B cell (primary cell): ENCODE results near the gene CSAG2.
"Not testable (repeated sequence)": the region's sequence is repeated elsewhere in the genome, so short reads cannot be mapped to it uniquely, and the experiment has no call there.

ENCODE experiments used
- EZH2 ChIP-seq: IDR thresholded peaks from 2 replicates; pipeline ENCODE4 v1.6.1; 2012; ENCODE audit warnings: borderline replicate concordance, low read depth, mild to moderate bottlenecking, moderate library complexity, low read length; ENCODE audit not compliant: insufficient read depth, poor library complexity, severe bottlenecking
- TF ChIP-seq, protein P1 (sequence below): fragments of 200-600 bp; IDR thresholded peaks from one replicate; pipeline ENCODE4 v1.8.0; 2022; ENCODE audit warnings: antibody characterized with exemption, mild to moderate bottlenecking

DNA sequence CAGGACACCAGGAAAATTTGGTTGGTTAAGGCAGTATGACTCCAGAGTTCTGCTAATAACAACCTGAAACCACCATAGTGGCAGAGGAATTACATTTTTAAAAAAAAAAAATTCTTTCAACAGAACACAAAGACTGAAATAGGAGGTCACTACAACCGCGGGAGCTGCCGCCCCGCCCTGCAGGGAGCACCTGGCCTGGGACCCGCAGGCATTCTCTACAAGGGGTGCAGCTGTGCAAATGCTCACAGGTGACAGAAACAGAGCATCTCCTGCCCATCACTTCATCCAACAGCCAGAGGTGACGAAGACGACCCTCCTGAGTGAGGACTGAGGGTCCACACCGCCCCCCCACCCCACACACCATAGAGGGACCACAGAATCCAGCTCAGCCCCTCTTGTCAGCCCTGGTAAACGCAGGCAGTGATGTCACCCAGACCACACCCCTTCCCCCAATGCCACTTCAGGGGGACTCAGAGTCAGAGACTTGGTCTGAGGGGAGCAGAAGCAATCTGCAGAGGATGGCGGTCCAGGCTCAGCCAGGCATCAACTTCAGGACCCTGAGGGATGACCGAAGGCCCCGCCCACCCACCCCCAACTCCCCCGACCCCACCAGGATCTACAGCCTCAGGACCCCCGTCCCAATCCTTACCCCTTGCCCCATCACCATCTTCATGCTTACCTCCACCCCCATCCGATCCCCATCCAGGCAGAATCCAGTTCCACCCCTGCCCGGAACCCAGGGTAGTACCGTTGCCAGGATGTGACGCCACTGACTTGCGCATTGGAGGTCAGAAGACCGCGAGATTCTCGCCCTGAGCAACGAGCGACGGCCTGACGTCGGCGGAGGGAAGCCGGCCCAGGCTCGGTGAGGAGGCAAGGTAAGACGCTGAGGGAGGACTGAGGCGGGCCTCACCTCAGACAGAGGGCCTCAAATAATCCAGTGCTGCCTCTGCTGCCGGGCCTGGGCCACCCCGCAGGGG lies 10.8 kb downstream of the CSAG2 start, which contains the start of gene MAGEA3:
- not testable (repeated sequence) for TF ChIP-seq EZH2
- TF ChIP-seq, protein P1, sequence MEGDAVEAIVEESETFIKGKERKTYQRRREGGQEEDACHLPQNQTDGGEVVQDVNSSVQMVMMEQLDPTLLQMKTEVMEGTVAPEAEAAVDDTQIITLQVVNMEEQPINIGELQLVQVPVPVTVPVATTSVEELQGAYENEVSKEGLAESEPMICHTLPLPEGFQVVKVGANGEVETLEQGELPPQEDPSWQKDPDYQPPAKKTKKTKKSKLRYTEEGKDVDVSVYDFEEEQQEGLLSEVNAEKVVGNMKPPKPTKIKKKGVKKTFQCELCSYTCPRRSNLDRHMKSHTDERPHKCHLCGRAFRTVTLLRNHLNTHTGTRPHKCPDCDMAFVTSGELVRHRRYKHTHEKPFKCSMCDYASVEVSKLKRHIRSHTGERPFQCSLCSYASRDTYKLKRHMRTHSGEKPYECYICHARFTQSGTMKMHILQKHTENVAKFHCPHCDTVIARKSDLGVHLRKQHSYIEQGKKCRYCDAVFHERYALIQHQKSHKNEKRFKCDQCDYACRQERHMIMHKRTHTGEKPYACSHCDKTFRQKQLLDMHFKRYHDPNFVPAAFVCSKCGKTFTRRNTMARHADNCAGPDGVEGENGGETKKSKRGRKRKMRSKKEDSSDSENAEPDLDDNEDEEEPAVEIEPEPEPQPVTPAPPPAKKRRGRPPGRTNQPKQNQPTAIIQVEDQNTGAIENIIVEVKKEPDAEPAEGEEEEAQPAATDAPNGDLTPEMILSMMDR: not testable (repeated sequence)
